Cardiac muscle cell (in vitro differentiated cells and primary cell): ENCODE results near the gene RGS8. TPM values are rescaled to one million over a fixed set of nuclear protein-coding genes. Genes with fewer than 3 reads are reported as not detected.

Source experiments
- DNase-seq, 2 donors: peaks; one replicate each; pipeline versions ENCODE4 v3.0.0 to v3.0.0-alpha.2; 2010 to 2017; ENCODE audit warnings: low read depth in 1 of 2, low spot score in 1 of 2
- H3K27ac ChIP-seq: fragments of 200-600 bp; sonication (generic); 2 replicates; pipeline ENCODE4 v1.5.1; 2016
- H3K27me3 ChIP-seq: fragments of 200-600 bp; sonication (generic); 2 replicates; pipeline ENCODE4 v1.6.0; 2016; ENCODE audit warnings: control low read depth
- H3K36me3 ChIP-seq: fragments of 200-600 bp; sonication (generic); 2 replicates; pipeline ENCODE4 v1.5.1; 2016; ENCODE audit warnings: control low read depth
- H3K4me1 ChIP-seq: fragments of 200-600 bp; sonication (generic); 2 replicates; pipeline ENCODE4 v1.8.1; 2017; ENCODE audit warnings: low read depth, mild to moderate bottlenecking, mixed run types
- H3K4me3 ChIP-seq: fragments of 200-600 bp; sonication (generic); 2 replicates; pipeline ENCODE4 v1.5.1; 2016; ENCODE audit warnings: mild to moderate bottlenecking
- H3K9me3 ChIP-seq: fragments of 200-600 bp; sonication (generic); 2 replicates; pipeline ENCODE4 v1.5.1; 2017; ENCODE audit warnings: low read depth, mild to moderate bottlenecking, control low read depth
- polyA plus RNA-seq: library from polyadenylated mRNA; unstranded; fragments of >200 nt; fragmentation: Nextera tagmentation; extraction: Ambion mirVana; gene quantifications from 2 replicates; pipeline ENCODE4 v1.2.1, GENCODE V29; 2016
- total RNA-seq: library from RNA; depleted of rRNA; stranded (reverse); fragments of >200 nt; gene quantifications from 2 replicates; pipeline ENCODE4 v1.2.3, GENCODE V29; 2016
- TF ChIP-seq, protein P1 (sequence below): IDR thresholded peaks from 2 replicates; pipeline ENCODE4 v1.5.1; 2012; ENCODE audit warnings: low read depth, mild to moderate bottlenecking, low read length

The RGS8 gene
- total and polyA plus RNA-seq, 2 experiments from 2014 or later: 2.2 TPM; not detected in 1

DNA sequence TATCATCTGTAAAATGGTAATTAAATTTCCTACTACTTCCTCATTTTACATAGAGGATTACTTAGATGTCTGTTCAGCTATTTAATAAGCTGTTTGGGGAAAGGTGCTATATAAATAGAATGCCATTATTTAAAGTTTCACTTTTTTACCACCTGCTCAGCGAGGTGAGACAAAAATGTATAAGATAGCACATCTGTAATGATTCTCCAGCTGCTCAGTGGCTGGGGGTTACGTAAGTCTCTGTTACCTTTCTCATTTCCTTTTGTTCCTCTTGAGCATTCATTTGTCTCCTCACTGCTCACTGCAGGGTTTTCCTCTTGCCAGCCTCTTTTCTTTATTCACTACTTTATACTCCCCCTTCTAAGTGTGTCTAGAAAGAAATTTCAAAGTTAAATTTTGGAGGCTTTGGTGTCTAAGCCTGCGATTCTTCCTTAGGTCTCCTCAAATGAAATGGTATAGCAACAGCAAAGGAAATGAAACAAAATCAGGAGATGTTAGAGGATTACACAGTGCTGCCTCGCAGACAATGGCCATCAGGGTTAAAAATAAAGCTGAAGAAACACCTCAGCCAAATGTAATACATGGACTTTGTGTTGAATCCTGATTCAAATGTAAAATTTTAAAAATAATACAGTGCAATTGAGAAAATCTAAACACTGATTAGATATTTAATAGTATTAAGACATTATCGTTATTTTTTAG lies 6.8 kb downstream of the RGS8 start:
- no peaks in the 10 kb centered on the region for H3K36me3 ChIP-seq
- no peaks in the 10 kb centered on the region for H3K9me3 ChIP-seq
- H3K4me3 ChIP-seq: no peak overlapping the region
- peaks cover 3% of the 10 kb centered on the region for H3K4me1 ChIP-seq
- H3K27me3 ChIP-seq: no peaks in the 10 kb centered on the region
- DNase-seq: no peak
- no peak overlapping the region for H3K27ac ChIP-seq
- TF ChIP-seq, protein P1, sequence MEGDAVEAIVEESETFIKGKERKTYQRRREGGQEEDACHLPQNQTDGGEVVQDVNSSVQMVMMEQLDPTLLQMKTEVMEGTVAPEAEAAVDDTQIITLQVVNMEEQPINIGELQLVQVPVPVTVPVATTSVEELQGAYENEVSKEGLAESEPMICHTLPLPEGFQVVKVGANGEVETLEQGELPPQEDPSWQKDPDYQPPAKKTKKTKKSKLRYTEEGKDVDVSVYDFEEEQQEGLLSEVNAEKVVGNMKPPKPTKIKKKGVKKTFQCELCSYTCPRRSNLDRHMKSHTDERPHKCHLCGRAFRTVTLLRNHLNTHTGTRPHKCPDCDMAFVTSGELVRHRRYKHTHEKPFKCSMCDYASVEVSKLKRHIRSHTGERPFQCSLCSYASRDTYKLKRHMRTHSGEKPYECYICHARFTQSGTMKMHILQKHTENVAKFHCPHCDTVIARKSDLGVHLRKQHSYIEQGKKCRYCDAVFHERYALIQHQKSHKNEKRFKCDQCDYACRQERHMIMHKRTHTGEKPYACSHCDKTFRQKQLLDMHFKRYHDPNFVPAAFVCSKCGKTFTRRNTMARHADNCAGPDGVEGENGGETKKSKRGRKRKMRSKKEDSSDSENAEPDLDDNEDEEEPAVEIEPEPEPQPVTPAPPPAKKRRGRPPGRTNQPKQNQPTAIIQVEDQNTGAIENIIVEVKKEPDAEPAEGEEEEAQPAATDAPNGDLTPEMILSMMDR: no peak

DNA sequence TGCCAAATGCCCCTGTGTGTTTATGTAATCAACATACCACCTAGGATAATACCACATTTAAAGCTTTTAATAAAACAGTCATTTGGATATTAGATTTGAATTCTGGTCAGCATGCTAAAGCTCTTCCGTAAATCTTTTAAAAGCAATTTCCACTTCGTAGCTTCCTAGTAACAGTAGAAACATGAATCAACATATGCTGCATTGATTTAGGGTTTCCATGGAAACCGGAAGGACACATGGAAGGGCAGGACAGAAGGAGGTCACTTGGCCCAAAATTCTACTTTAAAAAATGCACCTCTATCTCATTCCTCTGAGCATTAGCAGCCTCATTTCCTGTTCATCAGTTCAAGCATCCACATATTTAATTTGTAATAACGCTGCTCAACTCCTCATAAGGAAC lies 8.1 kb downstream of the RGS8 start:
- peaks cover 15% of the 10 kb centered on the region for H3K4me1 ChIP-seq
- TF ChIP-seq, protein P1: no peak
- H3K27ac ChIP-seq: no peak overlapping the region

DNA sequence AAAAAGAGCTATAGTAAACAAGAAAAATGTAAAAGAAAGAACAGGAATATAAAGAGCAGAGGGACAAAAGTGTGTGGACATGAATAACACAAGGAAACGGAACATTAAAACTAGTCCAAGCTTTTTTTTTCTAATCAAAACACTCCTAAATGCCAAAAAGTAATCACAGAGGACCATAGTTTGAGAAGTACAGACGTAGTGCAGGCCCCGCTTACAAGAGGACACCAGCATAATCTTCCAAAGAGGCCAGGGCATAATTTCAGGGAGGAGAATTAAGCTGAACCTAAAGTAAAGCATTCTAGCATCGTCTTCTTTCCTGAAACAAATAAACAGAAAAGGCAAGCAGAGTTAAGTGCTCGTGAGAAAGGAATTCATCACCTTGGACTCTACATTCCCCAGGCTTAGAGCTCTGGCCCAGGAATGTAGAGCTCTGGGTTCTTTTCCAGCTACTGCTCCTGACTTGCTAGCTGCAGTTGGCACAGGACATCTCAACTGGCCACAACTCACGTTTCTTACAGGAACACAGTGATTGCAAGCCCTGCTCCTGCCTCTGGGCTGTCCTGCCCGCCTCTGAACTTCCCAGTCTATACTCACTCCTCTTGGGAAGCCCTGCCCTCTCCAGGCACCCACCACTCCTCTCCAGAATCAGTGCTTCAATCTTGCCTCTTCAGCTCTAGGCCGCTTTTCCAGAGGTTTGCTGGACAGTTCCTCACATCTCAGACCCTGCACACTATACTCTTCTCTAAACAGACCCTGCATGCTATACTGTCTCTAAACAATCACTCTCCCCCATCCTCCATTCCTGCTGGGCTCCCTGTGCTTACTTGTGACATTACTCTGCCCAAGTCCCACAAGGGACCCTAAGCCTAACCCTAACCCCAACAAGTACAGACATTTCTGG lies 9.8 kb downstream of the RGS8 start:
- Histone ChIP-seq H3K27me3 (no peaks in the 10 kb centered on the region), H3K9me3 (no peaks in the 10 kb centered on the region), H3K27ac (peak overlapping the region; percentile 4), H3K36me3 (no peaks in the 10 kb centered on the region), H3K4me1 (peaks cover 27% of the 10 kb centered on the region), H3K4me3 (no peak overlapping the region)
- DNase-seq: peak; percentile 43 to 61
- TF ChIP-seq, protein P1: no peak

More for the DNA sequence above, 8.1 kb downstream of the RGS8 start:
- Histone ChIP-seq H3K36me3 (no peaks in the 10 kb centered on the region), H3K4me3 (no peak overlapping the region), H3K9me3 (no peaks in the 10 kb centered on the region), H3K27me3 (no peaks in the 10 kb centered on the region)
- peak in 1 of 2 donors; percentile 22 for DNase-seq

DNA sequence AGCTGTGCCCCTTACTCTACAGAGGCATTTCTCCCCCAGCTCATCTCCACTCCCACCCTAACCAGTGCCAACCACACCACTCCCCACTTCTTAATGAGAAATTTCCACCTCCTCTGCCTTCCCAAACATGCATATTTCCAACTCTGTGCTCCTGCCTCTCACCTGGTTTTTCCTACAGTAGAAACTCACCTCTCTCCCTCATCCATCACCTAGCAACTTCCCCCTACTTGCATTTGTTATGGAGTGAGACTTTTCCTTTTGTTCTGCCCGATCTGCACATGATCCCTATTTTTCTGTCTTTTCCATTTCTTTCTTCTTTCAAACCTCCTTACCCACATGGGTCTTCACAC lies 11.9 kb downstream of the RGS8 start:
- peaks cover 27% of the 10 kb centered on the region for H3K4me1 ChIP-seq
- H3K9me3 ChIP-seq: no peaks in the 10 kb centered on the region
- no peak overlapping the region for H3K27ac ChIP-seq
- no peak overlapping the region for H3K4me3 ChIP-seq
- no peaks in the 10 kb centered on the region for H3K36me3 ChIP-seq
- TF ChIP-seq, protein P1: no peak
- no peak for DNase-seq
- no peaks in the 10 kb centered on the region for H3K27me3 ChIP-seq

DNA sequence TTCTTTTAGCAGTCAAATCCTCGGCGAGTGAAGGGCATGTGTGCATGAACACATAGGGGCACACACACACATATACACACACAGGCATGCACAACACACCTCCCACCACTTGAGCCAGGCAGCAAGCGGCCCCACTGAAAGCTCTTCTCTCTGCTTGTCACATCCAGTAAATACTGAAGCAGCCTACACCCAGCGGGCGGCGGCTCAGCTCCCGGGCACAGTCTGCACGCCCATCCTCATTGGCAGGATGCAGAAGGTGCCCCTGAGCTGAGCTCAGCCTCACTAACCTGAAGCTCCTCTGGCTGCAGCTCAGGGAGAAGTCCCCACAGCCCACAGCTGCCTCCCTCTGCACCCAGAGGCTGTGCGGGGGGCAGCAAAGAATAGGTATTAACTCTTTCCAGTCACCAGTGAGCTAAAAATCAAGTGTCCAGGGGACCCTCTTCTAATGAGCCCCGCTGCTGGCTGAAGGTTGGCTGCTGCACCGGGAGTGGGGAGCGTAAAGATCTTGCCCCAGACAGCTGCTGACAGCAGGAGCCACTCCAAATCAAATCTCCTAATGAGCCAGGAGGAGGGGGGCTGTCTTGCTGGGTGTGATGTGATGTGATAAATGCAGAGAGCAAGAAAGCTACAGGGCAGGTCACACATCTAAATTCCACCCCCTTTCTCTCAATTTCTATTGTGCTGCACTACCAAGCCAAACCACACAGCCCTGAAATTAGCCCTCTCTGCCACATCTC lies 12.5 kb downstream of the RGS8 start:
- no peaks in the 10 kb centered on the region for H3K36me3 ChIP-seq
- DNase-seq: peak in 1 of 2 donors; percentile 55
- peaks cover 27% of the 10 kb centered on the region for H3K4me1 ChIP-seq
- H3K9me3 ChIP-seq: no peaks in the 10 kb centered on the region
- H3K27ac ChIP-seq: no peak overlapping the region
- H3K4me3 ChIP-seq: no peak overlapping the region
- TF ChIP-seq, protein P1: no peak
- no peaks in the 10 kb centered on the region for H3K27me3 ChIP-seq
